Measurements from ENCODE around the gene WDR70. TPM values are rescaled to one million over a fixed set of nuclear protein-coding genes. Genes with fewer than 3 reads are reported as not detected.

WDR70 gene
- total and polyA plus RNA-seq, 10 of the 15 experiments (the other 5 are each of a cell fraction or from before 2014, with no cell fraction given) = 10.9 to 33.6 (median 29.1) TPM

DNA sequence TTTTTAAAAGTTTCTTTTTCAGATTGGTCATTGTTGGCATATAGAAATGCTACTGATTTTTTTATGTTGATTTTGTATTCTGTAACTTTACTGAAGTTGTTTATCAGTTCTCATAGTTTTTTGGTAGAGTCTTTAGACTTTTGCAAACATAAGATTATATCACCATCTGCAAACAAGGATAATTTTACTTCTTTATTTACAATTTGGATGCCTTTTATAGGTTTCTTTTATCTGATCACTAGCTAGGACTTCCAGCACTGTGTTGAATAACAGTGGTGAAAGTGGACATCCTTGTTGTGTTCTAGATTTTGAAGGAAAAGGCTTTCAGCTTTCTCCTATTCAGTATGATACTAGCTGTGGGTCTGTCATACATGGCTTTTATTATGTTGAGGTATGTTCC, 170.3 kb downstream of the WDR70 start:
- ChIA-PET RAD21 (ENCODE audit: unreplicated experiment) (no interaction called here), SMC1A (ENCODE audit: uncharacterized antibody, unreplicated experiment) (interaction anchor here (1.4 kb wide), 1 partner anchor 12 kb away, joined by 5 read pairs; no protein-coding TSS in a partner anchor), CTCF (interaction anchor here (1.7 kb wide), 1 partner anchor 11 kb away, joined by 6 read pairs; no protein-coding TSS in a partner anchor), POLR2A (no interaction called here)
- no peaks in the 10 kb centered on the region for H3K27me3 ChIP-seq (replicated peaks in 1 of 2; ENCODE audit: control insufficient read depth in 2 of 2, insufficient read depth in 2 of 2, low read length in 1 of 2)
- DNase-seq (ENCODE audit: low read depth, low spot score) = no peak
- no peaks in the 10 kb centered on the region for H3K79me2 ChIP-seq (ENCODE audit: control insufficient read depth, insufficient read depth, low read length)
- H3K4me3 ChIP-seq = no peak overlapping the region
- TF ChIP-seq CHD4 (IDR thresholded peaks at IDR 0.05) = no peak
- TF ChIP-seq NR2F1 (conservative IDR thresholded peaks at IDR 0.05) = no peak
- TF ChIP-seq, protein P1, sequence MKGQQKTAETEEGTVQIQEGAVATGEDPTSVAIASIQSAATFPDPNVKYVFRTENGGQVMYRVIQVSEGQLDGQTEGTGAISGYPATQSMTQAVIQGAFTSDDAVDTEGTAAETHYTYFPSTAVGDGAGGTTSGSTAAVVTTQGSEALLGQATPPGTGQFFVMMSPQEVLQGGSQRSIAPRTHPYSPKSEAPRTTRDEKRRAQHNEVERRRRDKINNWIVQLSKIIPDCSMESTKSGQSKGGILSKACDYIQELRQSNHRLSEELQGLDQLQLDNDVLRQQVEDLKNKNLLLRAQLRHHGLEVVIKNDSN (IDR thresholded peaks at IDR 0.05; ENCODE audit: borderline replicate concordance, extremely low read length, insufficient read depth, low read depth, low read length) = no peak
- no peak for TF ChIP-seq MTA3 (IDR thresholded peaks at IDR 0.05; ENCODE audit: borderline replicate concordance, low read length)
- no peak for TF ChIP-seq FOXK2 (IDR thresholded peaks at IDR 0.05)
- TF ChIP-seq NR2C2 (IDR thresholded peaks at IDR 0.05; ENCODE audit: borderline replicate concordance, control insufficient read depth, insufficient read length, low read depth) = no peak
- TF ChIP-seq NFIC (IDR thresholded peaks at IDR 0.05; ENCODE audit: low read depth, low read length) = no peak
- TF ChIP-seq, protein P2, sequence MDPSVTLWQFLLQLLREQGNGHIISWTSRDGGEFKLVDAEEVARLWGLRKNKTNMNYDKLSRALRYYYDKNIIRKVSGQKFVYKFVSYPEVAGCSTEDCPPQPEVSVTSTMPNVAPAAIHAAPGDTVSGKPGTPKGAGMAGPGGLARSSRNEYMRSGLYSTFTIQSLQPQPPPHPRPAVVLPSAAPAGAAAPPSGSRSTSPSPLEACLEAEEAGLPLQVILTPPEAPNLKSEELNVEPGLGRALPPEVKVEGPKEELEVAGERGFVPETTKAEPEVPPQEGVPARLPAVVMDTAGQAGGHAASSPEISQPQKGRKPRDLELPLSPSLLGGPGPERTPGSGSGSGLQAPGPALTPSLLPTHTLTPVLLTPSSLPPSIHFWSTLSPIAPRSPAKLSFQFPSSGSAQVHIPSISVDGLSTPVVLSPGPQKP (IDR thresholded peaks at IDR 0.05; ENCODE audit: low read depth, low read length) = no peak
- TF ChIP-seq BCL11A (IDR thresholded peaks at IDR 0.05; ENCODE audit: low read depth, low read length) = no peak
- no peak for TF ChIP-seq HCFC1 (IDR thresholded peaks at IDR 0.05; ENCODE audit: low read length)
- TF ChIP-seq FOXM1 (IDR thresholded peaks at IDR 0.05; ENCODE audit: low read depth, low read length) = no peak
- TF ChIP-seq ZSCAN29 (IDR thresholded peaks at IDR 0.05) = no peak
- TF ChIP-seq EED (IDR thresholded peaks at IDR 0.05; ENCODE audit: low read depth) = no peak
- no peak for TF ChIP-seq MEF2B (IDR thresholded peaks at IDR 0.05; ENCODE audit: partially characterized antibody, poor library complexity, severe bottlenecking)
- TF ChIP-seq KLF5 (IDR thresholded peaks at IDR 0.05; ENCODE audit: partially characterized antibody) = no peak
- TF ChIP-seq RFX5 (IDR thresholded peaks at IDR 0.05; ENCODE audit: low read depth, low read length) = no peak
- no peak overlapping the region for H3K4me2 ChIP-seq (ENCODE audit: control insufficient read depth, insufficient read depth)
- ATAC-seq = no peak
- no TSS peak for BruUV-seq (replicated peaks)
- no peak overlapping the region for H3K27ac ChIP-seq (ENCODE audit: control insufficient read depth, insufficient read depth)
- H3K36me3 ChIP-seq (ENCODE audit: control insufficient read depth in 2 of 2, insufficient read depth in 2 of 2, low read length in 1 of 2) = no peaks in the 10 kb centered on the region
- intact Hi-C loops (cut with micrococcal nuclease; ENCODE audit: unreplicated experiment) = no loop called here
- FAIRE-seq = no peak
- no peaks in the 10 kb centered on the region for H4K20me1 ChIP-seq (ENCODE audit: control insufficient read depth, insufficient read depth)
- H3K9ac ChIP-seq (ENCODE audit: control insufficient read depth, insufficient read depth, low read length) = no peak overlapping the region
- no peaks in the 10 kb centered on the region; the same call in 2 of the 3 replicates for H3K9me3 ChIP-seq (replicated peaks; ENCODE audit: control insufficient read depth, insufficient read depth, low read length)
- no peak overlapping the region for H2AFZ ChIP-seq (ENCODE audit: control insufficient read depth, low read depth, low read length)
- no peaks in the 10 kb centered on the region for H3K4me1 ChIP-seq (ENCODE audit: control insufficient read depth, insufficient read depth, low read length)
- in situ Hi-C loops (cut with MboI) = no loop called here

Measured in GM12878 (cell line).